Neural progenitor cell (in vitro differentiated cells): Measurements from ENCODE around the gene GLB1L2. TPM values are rescaled to one million over a fixed set of nuclear protein-coding genes. Genes with fewer than 3 reads are reported as not detected.

ENCODE experiments used
- DNase-seq: peaks from one replicate; pipeline ENCODE4 v3.0.0-alpha.2; 2016; ENCODE audit warnings: low spot score
- H2AFZ ChIP-seq: fragments of 200-600 bp; sonication (generic); replicated peaks from 2 replicates; pipeline ENCODE4 v1.6.1; 2016; ENCODE audit warnings: antibody characterized with exemption
- H3F3A ChIP-seq: fragments of 200-600 bp; sonication (generic); 2 replicates; pipeline ENCODE4 v1.6.1; 2016; ENCODE audit warnings: antibody characterized with exemption, low read depth
- H3K27ac ChIP-seq: fragments of 200-600 bp; sonication (generic); 2 replicates; pipeline ENCODE4 v1.5.1; 2016; ENCODE audit warnings: mild to moderate bottlenecking
- H3K27me3 ChIP-seq: fragments of 200-600 bp; sonication (generic); 2 replicates; pipeline ENCODE4 v1.6.1; 2016; ENCODE audit warnings: mild to moderate bottlenecking, moderate library complexity
- H3K36me3 ChIP-seq: fragments of 200-600 bp; sonication (generic); 2 replicates; pipeline ENCODE4 v1.5.1; 2016
- H3K4me1 ChIP-seq: fragments of 200-600 bp; sonication (generic); 2 replicates; pipeline ENCODE4 v1.6.1; 2016; ENCODE audit warnings: mixed run types
- H3K4me2 ChIP-seq: fragments of 200-600 bp; sonication (generic); 2 replicates; pipeline ENCODE4 v1.6.1; 2016
- H3K4me3 ChIP-seq: fragments of 200-600 bp; sonication (generic); 2 replicates; pipeline ENCODE4 v1.5.1; 2016
- H3K79me2 ChIP-seq: fragments of 200-600 bp; sonication (generic); 2 replicates; pipeline ENCODE4 v1.6.1; 2016; ENCODE audit warnings: low read depth
- H3K9ac ChIP-seq: fragments of 200-600 bp; sonication (generic); 2 replicates; pipeline ENCODE4 v1.6.1; 2016
- H3K9me3 ChIP-seq: fragments of 200-600 bp; sonication (generic); 2 replicates; pipeline ENCODE4 v1.5.1; 2016; ENCODE audit warnings: low read depth
- H4K20me1 ChIP-seq: fragments of 200-600 bp; sonication (generic); 2 replicates; pipeline ENCODE4 v1.6.1; 2016; ENCODE audit warnings: low read depth
- H3K27ac Mint-ChIP-seq: 3 replicates; pipeline ENCODE4 v1.8.0; 2021; ENCODE audit warnings: mixed read lengths
- H3K27me3 Mint-ChIP-seq: 2 replicates; pipeline ENCODE4 v1.8.0; 2022; ENCODE audit warnings: low read depth, mild to moderate bottlenecking, inconsistent platforms, moderate library complexity, mixed read lengths; ENCODE audit not compliant: insufficient read depth
- H3K36me3 Mint-ChIP-seq: 3 replicates; pipeline ENCODE4 v1.8.0; 2021; ENCODE audit warnings: mixed read lengths
- H3K4me1 Mint-ChIP-seq: 3 replicates; pipeline ENCODE4 v1.8.0; 2021; ENCODE audit warnings: mixed read lengths
- H3K4me3 Mint-ChIP-seq: 3 replicates; pipeline ENCODE4 v1.8.0; 2021; ENCODE audit warnings: mild to moderate bottlenecking, moderate library complexity, mixed read lengths
- H3K9me3 Mint-ChIP-seq: 3 replicates; pipeline ENCODE4 v1.8.0; 2020; ENCODE audit warnings: mixed read lengths
- CTCF ChIP-seq: fragments of 200-600 bp; sonication (generic); IDR thresholded peaks from 2 replicates; pipeline ENCODE4 v1.5.1; 2017; ENCODE audit warnings: antibody characterized with exemption, mild to moderate bottlenecking
- EZH2 ChIP-seq: fragments of 200-600 bp; sonication (generic); IDR thresholded peaks from 2 replicates; pipeline ENCODE4 v1.6.1; 2017; ENCODE audit warnings: antibody characterized with exemption, mild to moderate bottlenecking, moderate library complexity
- EZH2phosphoT487 ChIP-seq: fragments of 200-600 bp; sonication (generic); IDR thresholded peaks from 2 replicates; pipeline ENCODE4 v1.6.1; 2017; ENCODE audit warnings: antibody characterized with exemption
- total RNA-seq: library from RNA; depleted of rRNA; stranded (reverse); fragments of >200 nt; gene quantifications from 2 replicates; pipeline ENCODE4 v1.2.3, GENCODE V29; 2015; ENCODE audit warnings: low replicate concordance

Gene GLB1L2
- total RNA-seq, 1 donor from 2014 or later, result 2.0 TPM

- Mint-ChIP-seq H3K36me3 (peaks cover 8% of the 10 kb centered on the region), H3K4me3 (no peak overlapping the region), H3K27ac (no peak overlapping the region), H3K4me1 (peaks cover 11% of the 10 kb centered on the region), H3K9me3 (no peaks in the 10 kb centered on the region), H3K27me3 (peaks cover 9% of the 10 kb centered on the region)
- Histone ChIP-seq H3K27me3 (no peaks in the 10 kb centered on the region), H3K4me1 (no peaks in the 10 kb centered on the region), H4K20me1 (no peaks in the 10 kb centered on the region), H3K36me3 (no peaks in the 10 kb centered on the region), H3K79me2 (no peaks in the 10 kb centered on the region), H3K9ac (no peak overlapping the region), H3K27ac (no peak overlapping the region), H2AFZ (no peak overlapping the region), H3K9me3 (no peaks in the 10 kb centered on the region), H3F3A (no peaks in the 10 kb centered on the region), H3K4me3 (no peak overlapping the region), H3K4me2 (no peak overlapping the region)
- DNase-seq, result no peak
- TF ChIP-seq EZH2, result no peak
- TF ChIP-seq CTCF, result no peak
- TF ChIP-seq EZH2phosphoT487, result no peak
These were observed 33.5 kb downstream of the GLB1L2 start for GRCh38 chr11:134365011-134365925.

GRCh38 chr11:134366254-134366653, 34.5 kb downstream of the GLB1L2 start:
- Mint-ChIP-seq H3K4me3 (no peak overlapping the region), H3K27ac (no peak overlapping the region), H3K27me3 (peaks cover 9% of the 10 kb centered on the region), H3K4me1 (peaks cover 11% of the 10 kb centered on the region), H3K36me3 (peaks cover 14% of the 10 kb centered on the region), H3K9me3 (no peaks in the 10 kb centered on the region)
- TF ChIP-seq CTCF, result no peak
- no peak for TF ChIP-seq EZH2phosphoT487
- no peak for TF ChIP-seq EZH2
- Histone ChIP-seq H4K20me1 (no peaks in the 10 kb centered on the region), H3K4me2 (no peak overlapping the region), H3K27me3 (no peaks in the 10 kb centered on the region), H3K27ac (no peak overlapping the region), H3K4me1 (no peaks in the 10 kb centered on the region), H3K79me2 (no peaks in the 10 kb centered on the region), H3K9me3 (no peaks in the 10 kb centered on the region), H2AFZ (no peak overlapping the region), H3K4me3 (no peak overlapping the region), H3K9ac (no peak overlapping the region), H3F3A (no peaks in the 10 kb centered on the region), H3K36me3 (no peaks in the 10 kb centered on the region)
- DNase-seq, result no peak

GRCh38 chr11:134367781-134368180, 36.0 kb downstream of the GLB1L2 start:
- TF ChIP-seq EZH2 (no peak), CTCF (no peak), EZH2phosphoT487 (no peak)
- H3K4me1 Mint-ChIP-seq, result peaks cover 6% of the 10 kb centered on the region
- no peak overlapping the region for H3K27ac ChIP-seq
- no peak overlapping the region for H3K4me3 ChIP-seq
- H3K36me3 Mint-ChIP-seq, result peaks cover 11% of the 10 kb centered on the region
- peaks cover 8% of the 10 kb centered on the region for H3K27me3 Mint-ChIP-seq
- H3K4me3 Mint-ChIP-seq, result no peak overlapping the region
- H3K4me2 ChIP-seq, result no peak overlapping the region
- no peaks in the 10 kb centered on the region for H3K9me3 Mint-ChIP-seq
- no peak overlapping the region for H2AFZ ChIP-seq
- H3K79me2 ChIP-seq, result no peaks in the 10 kb centered on the region
- no peak overlapping the region for H3K9ac ChIP-seq
- H3K4me1 ChIP-seq, result no peaks in the 10 kb centered on the region
- H3K27me3 ChIP-seq, result no peaks in the 10 kb centered on the region
- no peak overlapping the region for H3K27ac Mint-ChIP-seq
- H3K9me3 ChIP-seq, result no peaks in the 10 kb centered on the region
- H3K36me3 ChIP-seq, result no peaks in the 10 kb centered on the region
- H4K20me1 ChIP-seq, result no peaks in the 10 kb centered on the region
- H3F3A ChIP-seq, result no peaks in the 10 kb centered on the region
- no peak for DNase-seq
